Mesenchymal stem cell (in vitro differentiated cells and primary cell): Measurements from ENCODE around the gene PLA2G2D.
A peak's percentile ranks its signal among the peaks of the same experiment; 100 is the strongest.

Source experiments
- DNase-seq: peaks from one replicate; pipeline ENCODE4 v3.0.0-alpha.2; 2013
- H2AFZ ChIP-seq: one replicate; pipeline ENCODE4 v1.6.1; 2013; ENCODE audit warnings: low read depth, mild to moderate bottlenecking, control low read depth, inconsistent platforms, low read length, moderate library complexity
- H2AK5ac ChIP-seq: 2 replicates; pipeline ENCODE4 v1.6.1; 2013; ENCODE audit warnings: low read length, moderate library complexity, mild to moderate bottlenecking, inconsistent platforms; ENCODE audit not compliant: severe bottlenecking
- H2BK120ac ChIP-seq: one replicate; pipeline ENCODE4 v1.6.1; 2013; ENCODE audit warnings: low read depth, mild to moderate bottlenecking, inconsistent platforms, low read length, moderate library complexity
- H2BK12ac ChIP-seq, 2 experiments: one replicate each; pipeline ENCODE4 v1.6.1; 2013; ENCODE audit warnings: inconsistent platforms in 2 of 2, low read length in 2 of 2, mild to moderate bottlenecking in 2 of 2, moderate library complexity in 2 of 2, control low read depth in 1 of 2
- H2BK15ac ChIP-seq: one replicate; pipeline ENCODE4 v1.6.1; 2013; ENCODE audit warnings: mild to moderate bottlenecking, low read depth, inconsistent platforms; ENCODE audit not compliant: poor library complexity, severe bottlenecking
- H2BK5ac ChIP-seq: 2 replicates; pipeline ENCODE4 v1.6.1; 2013; ENCODE audit warnings: low read depth, mild to moderate bottlenecking, low read length, control low read depth, inconsistent platforms; ENCODE audit not compliant: poor library complexity, severe bottlenecking
- H3K14ac ChIP-seq, 2 experiments: one replicate each; pipeline ENCODE4 v1.6.1; 2013; ENCODE audit warnings: inconsistent platforms in 2 of 2, low read length in 2 of 2, control low read depth in 1 of 2, mild to moderate bottlenecking in 1 of 2, moderate library complexity in 1 of 2
- H3K18ac ChIP-seq, 2 experiments: one replicate each; pipeline ENCODE4 v1.6.1; 2013; ENCODE audit warnings: inconsistent platforms in 2 of 2, low read length in 2 of 2, control low read depth in 1 of 2, low read depth in 1 of 2, mild to moderate bottlenecking in 1 of 2
- H3K23ac ChIP-seq, 2 experiments: one replicate each; pipeline ENCODE4 v1.6.1; 2013; ENCODE audit warnings: inconsistent platforms in 2 of 2, low read length in 2 of 2, mild to moderate bottlenecking in 2 of 2, moderate library complexity in 2 of 2, control low read depth in 1 of 2
- H3K27ac ChIP-seq: 2 replicates; pipeline ENCODE4 v1.5.1; 2013; ENCODE audit warnings: mild to moderate bottlenecking, moderate library complexity, low read length, control low read depth, inconsistent platforms; ENCODE audit not compliant: poor library complexity, severe bottlenecking
- H3K27me3 ChIP-seq, 2 experiments: 2 replicates each; pipeline versions ENCODE4 v1.6.1 to v1.7.0; 2013; ENCODE audit warnings: low read length in 2 of 2, mild to moderate bottlenecking in 2 of 2, moderate library complexity in 2 of 2, control low read depth in 1 of 2, inconsistent platforms in 1 of 2; ENCODE audit not compliant: control insufficient read depth in 1 of 2, insufficient read depth in 1 of 2
- H3K36me3 ChIP-seq, 2 experiments: 2 replicates each; pipeline versions ENCODE4 v1.6.1 to v1.7.0; 2013; ENCODE audit warnings: low read length in 2 of 2, control low read depth in 1 of 2, inconsistent platforms in 1 of 2, low read depth in 1 of 2, mild to moderate bottlenecking in 1 of 2; ENCODE audit not compliant: insufficient read depth in 2 of 2, control insufficient read depth in 1 of 2
- H3K4ac ChIP-seq, 2 experiments: one replicate each; pipeline ENCODE4 v1.6.1; 2013; ENCODE audit warnings: inconsistent platforms in 2 of 2, low read length in 2 of 2, mild to moderate bottlenecking in 2 of 2, moderate library complexity in 2 of 2, control low read depth in 1 of 2, low read depth in 1 of 2
- H3K4me1 ChIP-seq: 2 replicates; pipeline ENCODE4 v1.6.1; 2013; ENCODE audit warnings: low read depth, low read length, control low read depth; ENCODE audit not compliant: control insufficient read depth, insufficient read depth
- H3K4me2 ChIP-seq: 2 replicates; pipeline ENCODE4 v1.6.1; 2013; ENCODE audit warnings: low read length, mild to moderate bottlenecking, inconsistent platforms; ENCODE audit not compliant: poor library complexity, severe bottlenecking
- H3K4me3 ChIP-seq, 2 experiments: 2 replicates each; pipeline versions ENCODE4 v1.5.1 to v1.7.0; 2013; ENCODE audit warnings: low read length in 2 of 2, mild to moderate bottlenecking in 2 of 2, control low read depth in 1 of 2, low read depth in 1 of 2; ENCODE audit not compliant: insufficient read depth in 1 of 2
- H3K79me1 ChIP-seq: replicated peaks from 2 replicates; pipeline ENCODE4 v1.6.1; 2013; ENCODE audit warnings: mild to moderate bottlenecking, control low read depth, low read length, inconsistent platforms; ENCODE audit not compliant: poor library complexity, severe bottlenecking
- H3K9ac ChIP-seq: 2 replicates; pipeline ENCODE4 v1.7.0; 2013; ENCODE audit warnings: mild to moderate bottlenecking, low read length, moderate library complexity
- H3K9me3 ChIP-seq: 2 replicates; pipeline ENCODE4 v1.7.0; 2013; ENCODE audit warnings: mild to moderate bottlenecking, low read length; ENCODE audit not compliant: control insufficient read depth
- H4K8ac ChIP-seq: one replicate; pipeline ENCODE4 v1.6.1; 2013; ENCODE audit warnings: inconsistent platforms, mild to moderate bottlenecking, low read length, moderate library complexity
- H4K91ac ChIP-seq: one replicate; pipeline ENCODE4 v1.6.1; 2013; ENCODE audit warnings: mild to moderate bottlenecking, low read length, inconsistent platforms
- WGBS: methylation state at CpG from one replicate; pipeline ENCODE4 v1.1.7; 2013; ENCODE audit warnings: mixed read lengths; 5-methylcytosine and 5-hydroxymethylcytosine counted together

The PLA2G2D gene

GRCh38 chr1:20112279-20113000 lies 6.9 kb downstream of the PLA2G2D start:
- no peak overlapping the region for H3K4me2 ChIP-seq

GRCh38 chr1:20111452-20111851 lies 7.9 kb downstream of the PLA2G2D start:
- Histone ChIP-seq H2BK12ac (no peak overlapping the region), H3K27ac (no peak overlapping the region), H3K36me3 (no peaks in the 10 kb centered on the region), H2BK5ac (no peak overlapping the region), H4K91ac (no peak overlapping the region), H4K8ac (no peak overlapping the region), H3K27me3 (peaks cover 3% of the 10 kb centered on the region in 2 experiments), H2BK120ac (no peak overlapping the region), H3K9ac (no peak overlapping the region), H3K9me3 (no peaks in the 10 kb centered on the region), H3K18ac (no peak overlapping the region), H3K4ac (no peak overlapping the region), H2BK15ac (no peak overlapping the region), H3K4me3 (peak overlapping the region in 1 of 2 experiments; percentile 8), H3K4me1 (no peaks in the 10 kb centered on the region), H2AK5ac (no peak overlapping the region), H3K23ac (no peak overlapping the region), H3K79me1 (no peaks in the 10 kb centered on the region), H3K14ac (no peak overlapping the region), H3K4me2 (no peak overlapping the region), H2AFZ (no peak overlapping the region)
- 86% methylated on average over 1 of the region's 5 CpGs for WGBS
- no peak for DNase-seq

More at GRCh38 chr1:20112279-20113000, 6.9 kb downstream of the PLA2G2D start:
- no peak overlapping the region for H3K4ac ChIP-seq
- H3K79me1 ChIP-seq, result no peaks in the 10 kb centered on the region
- peaks cover 3% of the 10 kb centered on the region in 2 experiments for H3K27me3 ChIP-seq
- no peaks in the 10 kb centered on the region for H3K9me3 ChIP-seq
- H3K14ac ChIP-seq, result no peak overlapping the region
- no peak overlapping the region for H3K18ac ChIP-seq
- DNase-seq, result no peak
- no peak overlapping the region for H2BK15ac ChIP-seq
- H3K4me1 ChIP-seq, result no peaks in the 10 kb centered on the region
- no peak overlapping the region for H2BK12ac ChIP-seq
- WGBS, result 73% methylated on average over 3 of the region's 3 CpGs
- no peak overlapping the region for H3K4me3 ChIP-seq
- H3K23ac ChIP-seq, result no peak overlapping the region
- no peaks in the 10 kb centered on the region for H3K36me3 ChIP-seq
- no peak overlapping the region for H4K91ac ChIP-seq
- H2BK5ac ChIP-seq, result no peak overlapping the region
- H2AFZ ChIP-seq, result no peak overlapping the region
- no peak overlapping the region for H4K8ac ChIP-seq
- no peak overlapping the region for H3K9ac ChIP-seq
- no peak overlapping the region for H2AK5ac ChIP-seq
- H3K27ac ChIP-seq, result no peak overlapping the region
- H2BK120ac ChIP-seq, result no peak overlapping the region

GRCh38 chr1:20110679-20111078 lies 8.7 kb downstream of the PLA2G2D start:
- H2BK12ac ChIP-seq, result no peak overlapping the region
- 82% methylated on average over 12 of the region's 12 CpGs for WGBS
- no peak for DNase-seq
- no peak overlapping the region for H3K18ac ChIP-seq
- no peak overlapping the region for H2BK5ac ChIP-seq
- H3K4me2 ChIP-seq, result no peak overlapping the region
- H3K14ac ChIP-seq, result no peak overlapping the region
- H2AK5ac ChIP-seq, result no peak overlapping the region
- H3K9me3 ChIP-seq, result no peaks in the 10 kb centered on the region
- H2AFZ ChIP-seq, result no peak overlapping the region
- peaks cover 3% of the 10 kb centered on the region in 2 experiments for H3K27me3 ChIP-seq
- no peak overlapping the region for H2BK15ac ChIP-seq
- H4K91ac ChIP-seq, result no peak overlapping the region
- H3K79me1 ChIP-seq, result no peaks in the 10 kb centered on the region
- H2BK120ac ChIP-seq, result no peak overlapping the region
- peak overlapping the region; percentile 61 for H3K9ac ChIP-seq
- no peak overlapping the region for H3K4ac ChIP-seq
- no peaks in the 10 kb centered on the region for H3K4me1 ChIP-seq
- H3K27ac ChIP-seq, result no peak overlapping the region
- H3K4me3 ChIP-seq, result no peak overlapping the region
- H3K23ac ChIP-seq, result no peak overlapping the region
- no peaks in the 10 kb centered on the region for H3K36me3 ChIP-seq
- H4K8ac ChIP-seq, result no peak overlapping the region

- Histone ChIP-seq H2BK15ac (no peak overlapping the region), H3K27me3 (peaks cover 3% of the 10 kb centered on the region in 2 experiments), H3K4me2 (no peak overlapping the region), H3K18ac (no peak overlapping the region), H3K4me1 (no peaks in the 10 kb centered on the region), H3K4me3 (no peak overlapping the region), H3K79me1 (no peaks in the 10 kb centered on the region), H2AFZ (no peak overlapping the region), H3K27ac (no peak overlapping the region), H2BK120ac (no peak overlapping the region), H3K23ac (no peak overlapping the region), H4K91ac (no peak overlapping the region), H3K36me3 (no peaks in the 10 kb centered on the region), H3K4ac (no peak overlapping the region), H3K9me3 (no peaks in the 10 kb centered on the region), H2BK5ac (no peak overlapping the region), H2AK5ac (no peak overlapping the region), H3K14ac (no peak overlapping the region), H4K8ac (no peak overlapping the region), H2BK12ac (no peak overlapping the region), H3K9ac (no peak overlapping the region)
- WGBS, result 86% methylated on average over 3 of the region's 4 CpGs
- no peak for DNase-seq
Measured at GRCh38 chr1:20109223-20109856, 10.0 kb downstream of the PLA2G2D start.
